GM12892 (cell line): ENCODE measurements around the gene RPS6KB2.

Experiments used
- POLR2A ChIP-seq: IDR thresholded peaks from 2 replicates; pipeline ENCODE4 v1.6.1; 2011; ENCODE audit warnings: low read depth, low read length, control low read depth
- POLR2AphosphoS5 ChIP-seq: IDR thresholded peaks from 2 replicates; pipeline ENCODE4 v1.6.1; 2011; ENCODE audit warnings: low read depth, low read length, control low read depth
- TAF1 ChIP-seq: IDR thresholded peaks from 2 replicates; pipeline ENCODE4 v1.6.1; 2011; ENCODE audit warnings: low read depth, mild to moderate bottlenecking, control low read depth, low read length, borderline replicate concordance

- no peak for TF ChIP-seq POLR2A
- no peak for TF ChIP-seq POLR2AphosphoS5
- TF ChIP-seq TAF1 = no peak
Measured at GRCh38 chr11:67420147-67420645, 8.1 kb upstream of the RPS6KB2 start.
